Measurements from ENCODE around the gene FSD2.
"Not testable (repeated sequence)": the region's sequence is repeated elsewhere in the genome, so short reads cannot be mapped to it uniquely, and the experiment has no call there.

The FSD2 gene

DNA sequence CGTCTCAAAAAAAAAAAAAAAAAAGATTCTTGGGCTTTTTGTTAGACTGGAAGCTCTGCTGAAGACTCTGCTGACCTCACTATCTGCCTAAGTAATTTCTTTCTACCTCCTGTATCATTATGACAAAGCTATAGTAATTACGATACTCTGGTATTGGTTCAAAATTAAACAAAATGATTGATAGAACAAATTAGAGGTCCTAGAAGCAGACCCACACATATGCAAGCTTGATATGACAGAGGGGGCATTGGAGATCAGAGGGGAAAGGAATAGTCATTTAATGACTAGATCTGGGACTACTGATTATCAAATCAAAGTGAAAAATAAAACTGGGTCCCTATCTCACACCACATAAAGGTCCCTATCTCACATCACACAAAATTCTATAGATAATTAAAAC lies 74.3 kb downstream of the FSD2 start:
- DNase-seq (ENCODE audit: low spot score) = no peak

GRCh38 chr15:82730022-82730530 lies 75.8 kb downstream of the FSD2 start:
- no peak for DNase-seq (ENCODE audit: low spot score)

GRCh38 chr15:82726816-82727215 lies 79.1 kb downstream of the FSD2 start:
- DNase-seq (ENCODE audit: low spot score) = no peak

GRCh38 chr15:82715003-82715402 lies 90.9 kb downstream of the FSD2 start:
- DNase-seq (ENCODE audit: low spot score) = no peak

DNA sequence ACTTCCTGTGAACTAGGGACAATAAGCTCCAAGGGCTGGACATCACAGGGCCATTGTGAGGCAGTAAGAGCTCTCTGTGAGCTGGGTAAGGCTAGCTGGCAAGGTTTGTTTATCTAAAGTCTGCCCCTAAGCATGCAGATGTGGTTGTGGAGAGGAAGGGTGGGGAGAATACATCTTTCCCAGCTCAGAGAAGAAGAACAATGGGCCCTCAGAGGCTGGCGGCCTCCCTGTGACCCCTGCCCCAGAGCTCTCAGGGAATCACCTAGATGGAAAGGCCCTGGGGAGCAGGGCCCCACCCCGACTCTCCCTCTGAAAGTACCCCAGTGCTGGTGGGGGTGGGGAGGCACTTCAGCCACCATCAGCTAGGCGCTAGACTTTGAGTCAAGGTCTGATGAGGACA lies 91.9 kb downstream of the FSD2 start:
- no peak for DNase-seq (ENCODE audit: low spot score)

DNA sequence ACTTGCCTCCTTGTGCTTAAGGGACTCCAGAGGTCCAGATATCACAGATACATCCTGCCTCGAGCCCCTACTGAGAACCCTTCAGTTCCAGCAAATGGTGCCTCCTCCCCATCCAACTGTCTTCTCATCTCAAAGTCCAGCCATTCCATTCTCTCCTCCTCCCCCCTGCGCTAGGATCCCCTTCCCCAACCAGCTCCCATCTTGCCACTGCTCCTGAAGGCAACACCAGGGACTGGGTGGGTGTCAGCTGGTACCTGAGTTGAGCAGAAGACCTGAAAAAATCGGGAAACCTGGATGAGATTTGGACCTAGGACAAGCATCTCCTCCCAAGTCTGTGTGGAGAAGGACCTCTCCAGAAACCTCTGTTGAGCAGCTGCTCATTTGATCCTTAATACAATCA lies 93.8 kb downstream of the FSD2 start:
- DNase-seq (ENCODE audit: low spot score) = no peak

DNA sequence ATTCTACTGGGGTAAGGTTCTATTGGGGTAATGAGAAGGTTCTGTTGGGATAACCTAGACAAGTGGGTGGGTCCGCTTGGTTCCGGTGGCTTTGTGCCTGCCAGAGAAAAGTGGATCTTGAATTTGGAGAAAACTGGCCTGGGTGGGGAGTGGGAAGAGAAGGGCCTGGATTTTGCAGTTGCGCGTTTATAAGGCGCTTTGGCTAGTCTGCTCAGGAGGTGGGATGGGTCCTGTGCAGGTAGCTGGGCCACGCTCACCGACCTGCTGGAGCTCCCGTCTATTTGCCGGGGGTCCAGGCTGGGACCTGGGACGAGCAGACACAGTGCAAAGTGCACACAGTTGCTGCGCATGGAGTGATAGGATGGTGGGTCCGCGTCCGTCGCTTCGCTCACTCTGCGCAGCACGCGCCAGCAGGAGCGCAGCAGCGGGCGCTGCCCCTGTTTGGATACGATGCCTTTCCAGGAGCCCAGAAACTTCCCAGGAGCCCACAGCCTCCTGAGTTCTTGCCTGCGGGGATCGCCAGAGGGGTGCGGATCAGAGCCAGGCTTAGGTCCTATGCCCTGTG lies 94.9 kb downstream of the FSD2 start:
- no peak for DNase-seq (ENCODE audit: low spot score)

- no peak for DNase-seq (ENCODE audit: low spot score)
These were observed 95.7 kb downstream of the FSD2 start for GRCh38 chr15:82710208-82710555.

DNA sequence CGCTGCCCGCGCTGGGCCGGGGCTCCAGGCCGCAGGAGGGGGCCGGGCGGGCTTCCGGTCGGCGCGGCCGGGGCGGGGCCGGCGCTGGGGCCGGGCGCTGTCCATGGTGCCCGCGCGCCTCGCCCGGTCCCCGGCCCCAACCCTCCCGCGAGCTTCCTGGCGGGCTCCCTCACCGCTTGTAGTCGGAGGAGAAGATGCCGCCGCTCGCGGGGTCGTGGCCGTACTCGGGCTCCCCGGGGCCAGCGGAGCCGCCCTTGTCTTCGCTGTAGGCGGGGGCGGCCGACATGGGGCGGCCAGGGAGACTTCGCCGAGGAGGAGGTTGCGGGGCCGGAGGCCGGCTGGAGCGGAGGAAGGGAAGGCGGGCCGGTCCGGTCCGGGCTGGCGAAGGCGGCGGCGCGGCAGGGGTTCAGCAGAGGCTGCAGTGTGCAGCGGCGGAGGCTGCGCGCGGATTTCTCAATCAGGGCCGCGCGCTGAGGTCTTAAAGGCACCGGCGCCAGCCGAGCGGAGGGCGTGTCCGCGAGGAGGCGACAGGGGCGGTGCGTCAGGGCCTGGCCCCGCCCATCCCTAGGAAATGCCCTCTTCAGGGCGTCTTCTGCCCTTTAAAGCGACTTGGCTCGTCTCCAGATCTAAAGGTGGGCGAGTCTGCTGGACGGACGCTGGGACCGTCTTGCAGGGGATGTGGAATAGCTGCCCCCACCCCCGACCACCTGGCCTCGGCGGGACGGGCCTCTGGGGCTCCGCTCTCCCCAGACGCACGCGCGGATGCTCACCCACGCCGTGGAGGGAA lies 96.3 kb downstream of the FSD2 start, which contains the start of gene AP3B2:
AP3B2 (minus strand) TSS at position 455 of the 787 bp plus-strand sequence; CDS start at position 286, 169 bp downstream.
- DNase-seq (ENCODE audit: low spot score) = peak; percentile 87

DNA sequence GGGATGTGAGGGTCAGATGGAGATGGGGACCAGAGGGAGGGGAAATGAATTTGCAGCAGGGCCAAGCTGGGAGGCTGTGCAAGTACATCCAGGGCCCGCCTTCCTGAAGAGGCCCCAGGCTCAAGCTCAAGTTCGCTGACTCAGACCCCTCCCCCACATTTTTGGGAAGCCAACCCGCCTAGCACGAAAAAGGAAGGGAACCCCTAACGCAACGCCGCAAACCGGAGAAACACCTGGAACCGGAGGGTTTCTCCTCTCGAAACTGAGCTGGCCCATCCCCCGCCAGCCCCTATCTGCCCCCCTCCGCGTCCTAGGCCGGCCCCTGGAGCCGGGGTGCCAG lies 96.8 kb downstream of the FSD2 start:
- peak; percentile 14 for DNase-seq (ENCODE audit: low spot score)

DNA sequence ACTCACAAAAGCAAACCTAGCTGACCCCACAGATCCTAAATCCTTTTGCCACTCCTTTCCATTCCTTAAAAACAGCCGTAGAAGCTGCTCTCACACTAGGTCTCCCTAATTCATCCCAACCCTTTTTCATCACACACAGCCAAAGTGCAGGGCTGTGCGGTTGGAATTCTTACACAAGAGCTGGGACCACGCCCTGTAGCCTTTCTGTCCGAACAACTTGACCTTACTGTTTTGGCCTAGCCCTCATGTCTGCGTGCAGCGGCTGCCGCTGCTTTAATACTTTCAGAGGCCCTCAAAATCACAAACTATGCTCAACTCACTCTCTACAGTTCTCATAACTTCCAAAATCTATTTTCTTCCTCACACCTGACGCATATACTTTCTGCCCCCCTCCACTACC lies 100.0 kb downstream of the FSD2 start:
- DNase-seq (ENCODE audit: low spot score) = not testable (repeated sequence)
